HFFc6 (cell line): ENCODE measurements around the gene RASSF5. TPM values are rescaled to one million over a fixed set of nuclear protein-coding genes. Genes with fewer than 3 reads are reported as not detected.

ENCODE experiments used
- DNase-seq: peaks from one replicate; pipeline ENCODE4 v3.0.0-alpha.2; 2018
- H3K27ac Mint-ChIP-seq: 2 replicates; pipeline ENCODE4 v1.8.0; 2020; ENCODE audit warnings: mild to moderate bottlenecking, mixed read lengths
- H3K27me3 Mint-ChIP-seq: 2 replicates; pipeline ENCODE4 v1.8.0; 2021; ENCODE audit warnings: mild to moderate bottlenecking, moderate library complexity, mixed read lengths; ENCODE audit not compliant: insufficient read depth
- H3K36me3 Mint-ChIP-seq: 2 replicates; pipeline ENCODE4 v1.8.0; 2021; ENCODE audit warnings: low read depth, mixed read lengths
- H3K4me1 Mint-ChIP-seq: 2 replicates; pipeline ENCODE4 v1.8.0; 2020; ENCODE audit warnings: low read depth, mixed read lengths
- H3K4me3 Mint-ChIP-seq: 2 replicates; pipeline ENCODE4 v1.8.0; 2020; ENCODE audit warnings: mild to moderate bottlenecking, moderate library complexity, mixed read lengths
- H3K9me3 Mint-ChIP-seq: 2 replicates; pipeline ENCODE4 v1.8.0; 2020; ENCODE audit warnings: mild to moderate bottlenecking, mixed read lengths
- CTCF ChIP-seq: fragments of 200-600 bp; sonication (generic); IDR thresholded peaks from 2 replicates; pipeline ENCODE4 v1.5.0; 2021; ENCODE audit warnings: antibody characterized with exemption, mild to moderate bottlenecking
- total RNA-seq, 6 experiments: library from RNA; stranded (reverse); fragmentation: NEBNext Ultra II Directional; extraction: Animal tissue kit (Norgen Biotek cat#: 25700); gene quantifications; 2 replicates in 1 of 6; 3 replicates in 5 of 6; pipeline ENCODE4 v1.2.3, GENCODE V29; 2021

Gene RASSF5
- total RNA-seq, 6 experiments from 2014 or later = 0.52 to 1.1 (median 0.82) TPM

DNA sequence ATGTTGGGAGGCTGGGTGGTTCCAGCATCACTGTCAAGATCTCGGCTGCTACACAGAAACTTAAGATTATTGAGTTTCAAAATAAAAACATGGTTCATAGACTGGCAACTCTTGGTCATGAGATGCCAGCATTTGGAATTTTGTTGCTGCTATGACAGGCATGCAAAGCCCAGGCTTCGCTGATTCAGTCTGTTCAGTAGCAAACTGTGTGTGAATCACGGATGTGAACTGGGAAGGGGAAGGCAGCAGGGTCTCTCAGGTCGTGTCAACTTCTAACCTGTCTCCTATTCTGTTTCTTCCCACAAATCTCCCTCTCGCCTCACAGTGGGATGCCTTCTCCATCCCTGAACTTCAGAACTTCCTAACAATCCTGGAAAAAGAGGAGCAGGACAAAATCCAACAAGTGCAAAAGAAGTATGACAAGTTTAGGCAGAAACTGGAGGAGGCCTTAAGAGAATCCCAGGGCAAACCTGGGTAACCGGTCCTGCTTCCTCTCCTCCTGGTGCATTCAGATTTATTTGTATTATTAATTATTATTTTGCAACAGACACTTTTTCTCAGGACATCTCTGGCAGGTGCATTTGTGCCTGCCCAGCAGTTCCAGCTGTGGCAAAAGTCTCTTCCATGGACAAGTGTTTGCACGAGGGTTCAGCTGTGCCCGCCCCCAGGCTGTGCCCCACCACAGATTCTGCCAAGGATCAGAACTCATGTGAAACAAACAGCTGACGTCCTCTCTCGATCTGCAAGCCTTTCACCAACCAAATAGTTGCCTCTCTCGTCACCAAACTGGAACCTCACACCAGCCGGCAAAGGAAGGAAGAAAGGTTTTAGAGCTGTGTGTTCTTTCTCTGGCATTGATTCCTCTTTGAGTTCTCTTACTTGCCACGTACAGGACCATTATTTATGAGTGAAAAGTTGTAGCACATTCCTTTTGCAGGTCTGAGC is 79.4 kb downstream of the RASSF5 start:
- no peaks in the 10 kb centered on the region for H3K9me3 Mint-ChIP-seq
- no peak overlapping the region for H3K27ac Mint-ChIP-seq
- H3K27me3 Mint-ChIP-seq = peaks cover 8% of the 10 kb centered on the region
- no peak for DNase-seq
- peaks cover 21% of the 10 kb centered on the region for H3K36me3 Mint-ChIP-seq
- no peak for TF ChIP-seq CTCF
- no peak overlapping the region for H3K4me3 Mint-ChIP-seq
- H3K4me1 Mint-ChIP-seq = peaks cover 40% of the 10 kb centered on the region

- no peak for TF ChIP-seq CTCF
- H3K27ac Mint-ChIP-seq = no peak overlapping the region
- H3K4me1 Mint-ChIP-seq = peaks cover 50% of the 10 kb centered on the region
- H3K27me3 Mint-ChIP-seq = peaks cover 8% of the 10 kb centered on the region
- no peak for DNase-seq
- H3K36me3 Mint-ChIP-seq = peaks cover 32% of the 10 kb centered on the region
- no peaks in the 10 kb centered on the region for H3K9me3 Mint-ChIP-seq
- H3K4me3 Mint-ChIP-seq = no peak overlapping the region
Measured at GRCh38 chr1:206587904-206588303, 80.6 kb downstream of the RASSF5 start.

DNA sequence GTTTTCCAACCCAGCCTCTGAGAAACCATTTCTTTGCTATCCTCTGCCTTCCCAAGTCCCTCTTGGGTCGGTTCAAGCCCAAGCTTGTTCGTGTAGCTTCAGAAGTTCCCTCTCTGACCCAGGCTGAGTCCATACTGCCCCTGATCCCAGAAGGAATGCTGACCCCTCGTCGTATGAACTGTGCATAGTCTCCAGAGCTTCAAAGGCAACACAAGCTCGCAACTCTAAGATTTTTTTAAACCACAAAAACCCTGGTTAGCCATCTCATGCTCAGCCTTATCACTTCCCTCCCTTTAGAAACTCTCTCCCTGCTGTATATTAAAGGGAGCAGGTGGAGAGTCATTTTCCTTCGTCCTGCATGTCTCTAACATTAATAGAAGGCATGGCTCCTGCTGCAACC is 81.2 kb downstream of the RASSF5 start:
- H3K27ac Mint-ChIP-seq = peak overlapping the region; percentile 90
- DNase-seq = no peak
- TF ChIP-seq CTCF = no peak
- peaks cover 32% of the 10 kb centered on the region for H3K36me3 Mint-ChIP-seq
- H3K4me3 Mint-ChIP-seq = no peak overlapping the region
- no peaks in the 10 kb centered on the region for H3K9me3 Mint-ChIP-seq
- H3K4me1 Mint-ChIP-seq = peaks cover 47% of the 10 kb centered on the region
- peaks cover 5% of the 10 kb centered on the region for H3K27me3 Mint-ChIP-seq

DNA sequence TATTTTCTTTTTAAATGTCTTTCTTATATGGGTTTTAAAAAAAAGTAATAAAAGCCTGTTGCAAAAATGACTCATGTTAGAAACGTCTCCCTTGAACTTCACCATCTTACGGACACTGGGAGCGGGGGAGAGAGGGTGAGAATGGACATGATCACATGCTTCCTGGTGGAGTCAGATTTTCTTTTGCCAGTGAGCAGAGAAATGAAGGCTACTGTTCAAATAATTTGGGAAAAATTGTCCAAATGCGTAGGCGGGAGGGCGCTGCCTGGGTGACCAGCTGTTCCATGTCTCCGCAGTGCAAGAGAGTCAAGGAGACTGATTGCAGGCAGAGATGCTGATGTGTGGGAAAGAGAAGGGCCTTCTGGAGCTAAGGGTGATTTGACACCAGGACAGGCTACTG is 81.9 kb downstream of the RASSF5 start:
- no peak for TF ChIP-seq CTCF
- peak overlapping the region; percentile 68 for H3K4me3 Mint-ChIP-seq
- no peaks in the 10 kb centered on the region for H3K9me3 Mint-ChIP-seq
- H3K4me1 Mint-ChIP-seq = peaks cover 45% of the 10 kb centered on the region
- H3K36me3 Mint-ChIP-seq = peaks cover 36% of the 10 kb centered on the region
- H3K27me3 Mint-ChIP-seq = peaks cover 3% of the 10 kb centered on the region
- H3K27ac Mint-ChIP-seq = peak overlapping the region; percentile 90
- DNase-seq = peak; percentile 90

GRCh38 chr1:206590025-206590758 is 82.9 kb downstream of the RASSF5 start:
- H3K27ac Mint-ChIP-seq = peak overlapping the region; percentile 74
- TF ChIP-seq CTCF = peak; percentile 52
- peaks cover 45% of the 10 kb centered on the region for H3K4me1 Mint-ChIP-seq
- H3K27me3 Mint-ChIP-seq = peaks cover 3% of the 10 kb centered on the region
- H3K36me3 Mint-ChIP-seq = peaks cover 40% of the 10 kb centered on the region
- peak; percentile 84 for DNase-seq
- no peaks in the 10 kb centered on the region for H3K9me3 Mint-ChIP-seq
- peak overlapping the region; percentile 46 for H3K4me3 Mint-ChIP-seq
